Fibroblast of mammary gland (primary cell): ENCODE measurements around the gene DLG2.

ENCODE experiments used
- DNase-seq: peaks from one replicate; pipeline ENCODE4 v3.0.0-alpha.2; 2010; ENCODE audit warnings: low read depth
- H3K4me3 ChIP-seq: 2 replicates; pipeline ENCODE4 v1.5.1; 2011; ENCODE audit warnings: low read depth, mild to moderate bottlenecking, low read length, moderate library complexity; ENCODE audit not compliant: control insufficient read depth
- CTCF ChIP-seq: conservative IDR thresholded peaks from 2 replicates; pipeline ENCODE4 v1.5.1; 2011; ENCODE audit warnings: low read depth, low read length, inconsistent platforms; ENCODE audit not compliant: control insufficient read depth, insufficient read depth

Gene DLG2

GRCh38 chr11:84292955-84293354, 1334.2 kb downstream of the DLG2 start:
- no peak for DNase-seq
- no peak overlapping the region for H3K4me3 ChIP-seq
- no peak for TF ChIP-seq CTCF

GRCh38 chr11:84292006-84292405, 1335.1 kb downstream of the DLG2 start:
- DNase-seq: peak; percentile 39
- no peak for TF ChIP-seq CTCF
- H3K4me3 ChIP-seq: no peak overlapping the region

- peak; percentile 55 for DNase-seq
- no peak for TF ChIP-seq CTCF
- H3K4me3 ChIP-seq: no peak overlapping the region
Measured at GRCh38 chr11:84290647-84291046, 1336.5 kb downstream of the DLG2 start.

- H3K4me3 ChIP-seq: no peak overlapping the region
- DNase-seq: peak; percentile 65
- no peak for TF ChIP-seq CTCF
Measured at GRCh38 chr11:84289381-84289906, 1337.7 kb downstream of the DLG2 start.

- H3K4me3 ChIP-seq: no peak overlapping the region
- no peak for TF ChIP-seq CTCF
- no peak for DNase-seq
Measured at GRCh38 chr11:84273541-84273940, 1353.6 kb downstream of the DLG2 start.

- no peak for TF ChIP-seq CTCF
- H3K4me3 ChIP-seq: no peak overlapping the region
- no peak for DNase-seq
Measured at GRCh38 chr11:84270466-84270865, 1356.7 kb downstream of the DLG2 start.

GRCh38 chr11:84264066-84264465, 1363.1 kb downstream of the DLG2 start:
- H3K4me3 ChIP-seq: no peak overlapping the region
- no peak for TF ChIP-seq CTCF
- no peak for DNase-seq
